GM18909 (cell line): ENCODE data around the gene DGKI.

Source experiments
- ATAC-seq: cut with Tn5 transposase; IDR thresholded peaks from one replicate; pipeline ENCODE4 v1.9.1; 2021; ENCODE audit warnings: mild to moderate bottlenecking; ENCODE audit not compliant: unreplicated experiment, poor library complexity

DGKI gene

DNA sequence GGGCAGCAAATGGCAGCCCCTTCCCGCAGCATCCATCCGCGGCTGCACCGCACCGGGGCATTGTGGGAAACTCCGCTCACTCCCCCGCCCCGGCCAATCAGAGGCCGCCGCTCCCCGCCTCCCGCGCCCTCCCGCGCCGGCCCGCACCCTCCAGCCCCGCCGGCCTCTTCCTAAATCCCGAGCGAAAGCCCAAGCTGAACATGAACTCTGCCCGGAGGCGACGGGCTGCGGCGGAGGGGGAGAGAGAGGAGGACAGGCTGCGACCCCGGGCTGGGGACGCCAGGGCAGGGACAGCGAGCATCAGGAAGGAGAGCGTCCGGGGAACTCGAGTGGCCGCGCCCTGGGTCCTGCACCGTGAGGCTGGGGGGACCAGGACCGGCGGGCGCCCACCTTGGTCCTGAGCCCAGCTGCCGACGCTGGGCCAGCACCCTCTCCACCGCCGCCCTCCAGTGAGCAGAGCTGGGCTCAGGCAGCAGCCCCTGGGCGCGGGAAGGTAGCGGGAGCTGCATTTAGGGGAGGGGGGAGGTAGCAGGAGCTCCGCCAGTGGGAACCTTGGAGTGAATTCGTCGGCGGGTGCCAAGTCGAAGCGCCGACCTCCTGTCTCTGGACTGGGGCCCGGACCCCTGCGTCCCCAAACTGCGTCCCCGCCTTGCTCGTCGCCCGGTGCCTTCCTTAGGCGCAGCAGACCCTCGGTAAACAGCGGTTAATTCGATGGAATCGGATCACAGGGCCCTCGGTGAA is at the start of gene DGKI:
Gene DGKI, minus strand, starts transcription at position 148 of the 741 bp plus-strand sequence.
- ATAC-seq = peak; percentile 52

GRCh38 chr7:137895301-137896221 is 48.8 kb upstream of the DGKI start:
- ATAC-seq = peak; percentile 78

- no peak for ATAC-seq
These were observed 46.5 kb upstream of the DGKI start for GRCh38 chr7:137893143-137893742.

DNA sequence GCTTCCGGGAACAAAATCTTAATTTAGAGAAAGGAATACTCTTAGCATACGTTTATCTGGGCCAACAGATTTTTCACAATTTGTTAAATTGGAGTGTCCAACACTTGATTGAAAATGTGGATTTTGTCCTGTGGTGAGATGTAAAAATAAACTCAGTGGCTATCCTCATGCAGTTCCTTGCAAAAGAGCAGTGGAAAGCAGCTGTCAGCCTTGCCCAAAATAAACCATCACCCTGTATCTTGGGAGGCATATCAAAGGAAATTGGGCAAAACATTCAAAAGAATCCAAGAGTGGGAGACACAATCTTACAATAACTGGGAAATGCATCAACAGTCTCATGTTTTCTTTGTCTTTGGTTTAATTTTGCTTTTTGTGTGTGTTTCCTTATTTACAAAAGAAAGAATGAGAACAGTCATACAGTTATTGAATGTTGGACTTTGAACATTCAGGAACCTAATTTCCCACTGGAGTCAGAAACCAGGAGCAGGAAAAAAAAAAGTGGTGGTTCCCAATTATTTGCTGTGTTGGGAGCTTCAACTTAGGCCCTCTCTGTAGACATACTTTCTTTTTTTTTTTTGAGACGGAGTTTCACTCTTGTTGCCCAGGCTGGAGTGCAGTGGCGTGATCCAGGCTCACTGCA is 44.4 kb upstream of the DGKI start:
- ATAC-seq = no peak

DNA sequence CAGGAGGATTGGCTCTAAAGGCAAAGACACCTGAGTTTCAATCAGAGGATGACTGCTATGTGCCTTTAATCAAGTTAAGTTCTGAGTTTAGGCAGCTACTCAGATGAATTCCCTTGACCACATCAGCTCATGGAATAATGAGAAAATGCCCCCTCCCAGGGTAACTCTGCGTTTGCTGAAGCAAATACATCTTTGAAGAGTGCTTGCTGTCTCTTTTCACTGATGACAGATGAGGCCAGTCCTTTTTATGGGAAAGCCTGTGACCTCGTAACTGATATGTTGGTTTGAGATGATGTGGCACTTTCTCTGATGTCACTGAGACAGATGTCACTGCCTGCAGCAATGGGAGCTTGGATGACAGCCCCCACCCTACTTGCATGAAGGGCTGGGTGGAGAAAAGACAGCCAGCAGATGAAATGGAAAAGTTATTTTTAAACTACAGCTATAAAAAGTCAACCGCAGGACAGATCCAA is 43.7 kb upstream of the DGKI start:
- ATAC-seq = no peak

- ATAC-seq = no peak
These were observed 41.5 kb upstream of the DGKI start for GRCh38 chr7:137888241-137888640.

- no peak for ATAC-seq
These were observed 40.0 kb upstream of the DGKI start for GRCh38 chr7:137886746-137887145.

DNA sequence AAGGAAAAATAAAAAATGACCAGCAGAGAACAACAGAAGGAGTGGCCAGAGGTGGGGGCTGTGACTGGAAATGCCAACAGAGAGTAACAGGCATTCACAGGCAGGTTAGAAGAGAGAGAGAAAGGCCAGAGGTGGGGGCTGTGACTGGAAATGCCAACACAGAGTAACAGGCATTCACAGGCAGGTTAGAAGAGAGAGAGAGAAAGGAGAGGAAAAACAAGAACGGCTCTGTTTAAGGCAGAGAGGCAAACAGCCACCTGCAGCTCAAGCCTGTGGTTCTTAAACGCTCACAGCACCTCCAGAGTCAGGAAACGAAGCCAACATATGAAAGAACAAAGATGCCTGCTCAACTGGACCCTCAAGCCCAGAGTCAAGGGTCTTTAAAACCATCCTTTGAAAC is 39.5 kb upstream of the DGKI start:
- no peak for ATAC-seq

DNA sequence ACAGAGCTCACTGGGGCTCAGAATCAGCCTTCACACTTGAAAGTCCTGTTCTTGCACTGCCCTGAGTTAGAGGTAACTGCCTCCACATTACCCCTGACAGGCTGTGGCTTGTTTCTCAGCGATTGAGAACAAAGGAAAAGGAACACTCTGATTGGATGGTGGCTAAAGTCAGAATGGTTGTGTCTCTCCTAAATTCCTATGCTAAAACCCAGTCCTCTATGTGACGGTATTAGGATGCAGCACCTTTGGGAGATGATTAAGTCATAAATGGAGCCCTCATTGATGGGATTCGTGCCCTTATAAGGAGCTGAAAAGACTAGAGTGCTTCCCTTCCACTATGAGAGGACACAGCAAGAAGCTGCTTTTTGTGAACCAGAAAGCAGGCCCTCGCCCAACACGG is 38.9 kb upstream of the DGKI start:
- ATAC-seq = no peak

DNA sequence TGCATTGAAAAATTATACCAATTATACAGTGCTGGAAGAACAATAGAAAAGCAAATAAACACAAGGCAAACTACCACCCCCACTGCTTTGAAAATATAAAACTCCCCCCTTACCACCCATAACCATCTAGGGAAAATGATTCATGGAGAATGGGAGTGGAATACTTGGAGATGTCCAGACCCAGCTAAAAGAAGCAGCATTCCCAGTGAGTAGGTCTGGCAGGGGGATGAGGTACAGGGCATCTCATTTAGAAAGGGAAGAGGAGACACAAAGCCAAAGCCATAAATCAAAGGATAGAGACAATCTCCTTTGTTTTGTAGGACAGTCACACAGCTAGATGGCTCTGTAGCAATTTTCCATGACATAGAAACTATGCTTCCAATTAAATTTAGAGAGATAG is 36.0 kb upstream of the DGKI start:
- ATAC-seq = no peak

DNA sequence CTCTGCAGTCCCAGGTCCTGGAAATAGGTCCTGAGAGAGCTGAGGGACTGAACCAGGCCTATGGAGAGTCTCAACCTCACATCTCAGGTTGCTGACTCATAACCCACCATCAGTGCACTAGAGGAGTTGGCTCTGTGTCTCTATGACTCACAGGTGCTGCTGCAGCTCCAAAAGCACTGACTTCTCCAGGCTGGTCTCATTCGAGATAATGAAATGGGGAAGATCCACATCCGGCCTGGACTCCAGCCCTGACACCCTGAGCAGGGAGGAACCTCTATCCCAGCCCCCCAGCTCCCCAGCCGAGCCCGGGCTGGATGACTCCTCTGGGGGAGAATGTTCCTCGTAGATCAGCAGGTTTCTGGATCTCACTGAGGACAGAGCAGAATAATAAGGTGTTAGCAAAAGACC is 35.5 kb upstream of the DGKI start:
- peak; percentile 93 for ATAC-seq

GRCh38 chr7:137881607-137882260 is 35.0 kb upstream of the DGKI start:
- ATAC-seq = peak; percentile 22

DNA sequence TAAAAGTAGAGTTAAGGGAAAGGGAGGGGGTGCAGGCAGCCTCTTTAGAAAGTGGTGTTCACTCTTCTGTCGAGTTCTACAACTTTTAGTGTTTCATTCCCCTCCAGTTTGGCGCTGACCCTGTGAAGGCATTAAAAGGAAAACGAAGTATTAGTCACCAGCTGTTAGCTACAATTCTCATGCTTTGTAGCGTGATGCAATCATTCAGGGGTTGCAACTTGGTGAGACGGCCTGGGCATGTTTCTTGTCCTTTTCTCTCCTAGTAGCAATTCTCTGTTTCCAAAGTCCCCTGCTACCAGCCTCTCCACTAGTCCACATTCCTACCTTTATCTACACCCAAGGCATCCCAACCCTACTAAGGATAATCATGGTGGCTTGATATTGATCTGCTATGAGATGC is 33.7 kb upstream of the DGKI start:
- ATAC-seq = no peak

DNA sequence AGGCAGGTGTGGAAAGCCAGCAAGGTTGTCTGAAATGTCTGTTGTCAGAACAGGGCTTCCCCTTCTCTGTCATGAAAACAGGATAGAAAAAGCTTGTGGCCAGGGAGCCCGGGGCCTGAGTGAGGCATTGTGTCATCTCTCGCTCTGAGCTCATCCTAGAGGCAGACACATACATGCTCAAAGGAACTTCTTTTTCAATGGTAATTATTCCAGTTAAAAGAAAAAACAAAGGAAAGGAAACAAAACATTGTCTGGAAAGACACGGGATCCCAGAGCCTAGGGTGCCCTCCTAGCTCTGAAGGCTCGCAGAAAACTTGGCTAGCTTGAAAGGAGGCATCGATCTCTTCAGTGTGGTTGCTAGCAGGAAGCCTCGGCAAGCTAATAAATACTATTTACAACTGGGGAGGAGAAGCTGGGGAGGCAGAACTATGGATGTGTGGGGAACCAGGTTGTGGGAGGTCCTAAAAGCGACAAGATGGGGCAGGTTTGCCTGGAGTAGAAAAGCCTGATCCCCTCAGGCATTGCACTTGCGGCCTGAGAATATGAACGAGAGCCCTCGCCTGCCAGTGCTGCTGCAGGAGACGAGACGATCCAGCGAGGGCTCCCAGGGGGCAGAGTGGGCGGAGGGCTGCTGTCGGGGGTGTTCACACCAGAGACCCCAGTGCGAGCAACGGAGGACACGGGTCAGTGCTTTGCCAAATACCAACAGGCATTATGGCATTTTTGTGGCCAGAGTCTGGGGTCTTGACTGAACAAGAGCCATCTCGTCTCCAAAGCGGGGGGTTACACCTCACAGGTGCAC is 32.8 kb upstream of the DGKI start:
- ATAC-seq = peak; percentile 43

GRCh38 chr7:137878333-137878961 is 31.7 kb upstream of the DGKI start:
- no peak for ATAC-seq

GRCh38 chr7:137877027-137877675 is 30.4 kb upstream of the DGKI start:
- no peak for ATAC-seq

DNA sequence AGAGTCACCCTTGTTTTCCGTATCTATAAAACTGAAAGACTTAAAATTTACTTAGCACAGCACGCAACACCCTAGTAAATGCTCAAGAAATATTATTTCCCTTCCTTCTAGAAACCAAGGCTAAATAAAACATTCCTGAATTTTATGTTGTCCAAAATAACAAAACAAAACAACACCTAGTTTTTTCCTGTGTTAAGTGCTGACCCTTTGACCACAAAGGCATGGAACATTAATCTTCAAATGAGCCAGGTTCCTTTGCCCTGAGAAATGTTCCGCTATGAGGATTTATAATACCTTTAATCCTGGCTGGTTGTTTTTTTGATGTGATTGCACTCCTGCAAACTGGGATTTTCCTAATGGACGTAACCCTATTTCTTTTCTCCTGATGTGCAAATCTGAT is 29.0 kb upstream of the DGKI start:
- no peak for ATAC-seq
